Measurements from ENCODE around the gene PNMA1.

PNMA1 gene

GRCh38 chr14:73750531-73750901 is 36.3 kb upstream of the PNMA1 start:
- DNase-seq = no peak

GRCh38 chr14:73749706-73750530 is 35.7 kb upstream of the PNMA1 start:
- DNase-seq = no peak

- no peak for DNase-seq
Measured at GRCh38 chr14:73748858-73749357, 34.7 kb upstream of the PNMA1 start.

- no peak for DNase-seq
Measured at GRCh38 chr14:73747379-73748211, 33.4 kb upstream of the PNMA1 start.

- DNase-seq = no peak
Measured at GRCh38 chr14:73746520-73747378, 32.6 kb upstream of the PNMA1 start.

- no peak for DNase-seq
Measured at GRCh38 chr14:73745571-73746519, 31.7 kb upstream of the PNMA1 start.

- DNase-seq = peak in 1 of 2 donors; percentile 36
Measured at GRCh38 chr14:73744874-73745529, 30.8 kb upstream of the PNMA1 start.

GRCh38 chr14:73744175-73744867 is 30.1 kb upstream of the PNMA1 start:
- no peak for DNase-seq

- peak; percentile 48 to 49 for DNase-seq
Measured at GRCh38 chr14:73743431-73743931, 29.3 kb upstream of the PNMA1 start.

- no peak for DNase-seq
Measured at GRCh38 chr14:73742520-73743238, 28.5 kb upstream of the PNMA1 start.

GRCh38 chr14:73741876-73742519 is 27.8 kb upstream of the PNMA1 start:
- no peak for DNase-seq

GRCh38 chr14:73741386-73741875 is 27.2 kb upstream of the PNMA1 start:
- DNase-seq = peak; percentile 70 to 71

GRCh38 chr14:73740618-73741326 is 26.6 kb upstream of the PNMA1 start:
- DNase-seq = no peak

- no peak for DNase-seq
Measured at GRCh38 chr14:73739899-73740617, 25.9 kb upstream of the PNMA1 start.

GRCh38 chr14:73739174-73739898 is 25.2 kb upstream of the PNMA1 start:
- DNase-seq = no peak

GRCh38 chr14:73738518-73739173 is 24.5 kb upstream of the PNMA1 start:
- no peak for DNase-seq

All from activated CD4-positive, alpha-beta T cell treated with anti-CD3 and anti-CD28 coated beads for 4 hours (primary cell).